C4-2B (cell line): ENCODE data around the gene CCDC201.
"Not testable (repeated sequence)": the region's sequence is repeated elsewhere in the genome, so short reads cannot be mapped to it uniquely, and the experiment has no call there.

Experiments used
- CTCF ChIP-seq: fragments of 450-650 bp; conservative IDR thresholded peaks from 2 replicates; pipeline ENCODE4 v1.5.1; 2017; ENCODE audit warnings: mild to moderate bottlenecking
- ZFX ChIP-seq: fragments of 450-650 bp; IDR thresholded peaks from 2 replicates; pipeline ENCODE4 v1.6.1; 2017

- not testable (repeated sequence) for TF ChIP-seq CTCF, ZFX
Observed at GRCh38 chr7:45813771-45814170, 59.1 kb downstream of the CCDC201 start.
